ENCODE data around the gene TRDN.

- TF ChIP-seq CTCF (conservative IDR thresholded peaks at IDR 0.05; ENCODE audit: low read length) (no peak), EZH2phosphoT487 (IDR thresholded peaks at IDR 0.05; ENCODE audit: borderline replicate concordance) (no peak)
Observed at GRCh38 chr6:123519189-123519505, 117.6 kb downstream of the TRDN start.
